PC-3 (cell line): ENCODE results near the gene SUSD4. TPM values are rescaled to one million over a fixed set of nuclear protein-coding genes. Genes with fewer than 3 reads are reported as not detected.
"Not testable (repeated sequence)": the region's sequence is repeated elsewhere in the genome, so short reads cannot be mapped to it uniquely, and the experiment has no call there.

Experiments
- ATAC-seq: fragments of 200-7000 bp; cut with Tn5 transposase; 2 replicates; pipeline ENCODE4 v1.9.1; 2020; ENCODE audit warnings: mild to moderate bottlenecking, moderate library complexity
- BruUV-seq: library from RNA; stranded (reverse); fragments of 400-500 nt; replicated peaks from 2 replicates; lab custom pipeline; 2021; lab: Mats Ljungman, UMichigan
- CTCF ChIA-PET: fragments of 300-600 bp; sonication (Branson Sonifier 250); formaldehyde crosslinking; loops from one replicate; lab custom pipeline; 2022; ENCODE audit warnings: antibody characterized with exemption; lab: Charles Lee
- POLR2A ChIA-PET: fragments of 300-600 bp; sonication (Branson Sonifier 250); formaldehyde crosslinking; loops from one replicate; lab custom pipeline; 2022; ENCODE audit warnings: antibody characterized with exemption; ENCODE audit not compliant: unreplicated experiment; lab: Charles Lee
- DNase-seq: peaks from one replicate; pipeline ENCODE4 v3.0.0-alpha.2; 2015
- H2AFZ ChIP-seq: fragments of 300-600 bp; sonication (generic); 2 replicates; pipeline ENCODE4 v1.6.0; 2016; ENCODE audit warnings: antibody characterized with exemption, low read length
- H3F3A ChIP-seq: fragments of 300-600 bp; sonication (generic); one replicate; pipeline ENCODE4 v1.6.0; 2017; ENCODE audit warnings: antibody characterized with exemption, low read length, control low read depth, mild to moderate bottlenecking; ENCODE audit not compliant: unreplicated experiment
- H3K27ac ChIP-seq: fragments of 300-600 bp; sonication (generic); 2 replicates; pipeline ENCODE4 v1.5.1; 2016; ENCODE audit warnings: mild to moderate bottlenecking, low read length
- H3K27me3 ChIP-seq: fragments of 300-600 bp; sonication (generic); 2 replicates; pipeline ENCODE4 v1.6.1; 2016; ENCODE audit warnings: low read length, mixed read lengths
- H3K36me3 ChIP-seq: fragments of 300-600 bp; sonication (generic); 2 replicates; pipeline ENCODE4 v1.6.1; 2016; ENCODE audit warnings: low read depth, mixed run types, low read length, mixed read lengths
- H3K4me1 ChIP-seq: fragments of 300-600 bp; sonication (generic); 2 replicates; pipeline ENCODE4 v1.5.1; 2016; ENCODE audit warnings: low read length; ENCODE audit not compliant: insufficient read depth
- H3K4me2 ChIP-seq: fragments of 300-600 bp; sonication (generic); 2 replicates; pipeline ENCODE4 v1.6.0; 2016; ENCODE audit warnings: low read length
- H3K4me3 ChIP-seq: fragments of 300-600 bp; sonication (generic); 2 replicates; pipeline ENCODE4 v1.5.1; 2016; ENCODE audit warnings: mild to moderate bottlenecking, low read length, mixed read lengths
- H3K79me2 ChIP-seq: fragments of 300-600 bp; sonication (generic); 2 replicates; pipeline ENCODE4 v1.6.1; 2017; ENCODE audit warnings: low read length, mixed read lengths
- H3K9ac ChIP-seq: fragments of 300-600 bp; sonication (generic); 2 replicates; pipeline ENCODE4 v1.6.0; 2016; ENCODE audit warnings: mild to moderate bottlenecking, low read length
- H3K9me2 ChIP-seq: fragments of 300-600 bp; sonication (generic); replicated peaks from 2 replicates; pipeline ENCODE4 v1.6.1; 2016; ENCODE audit warnings: mixed run types, low read length, mixed read lengths
- H3K9me3 ChIP-seq: fragments of 300-600 bp; sonication (generic); 2 replicates; pipeline ENCODE4 v1.6.1; 2016; ENCODE audit warnings: low read length, mixed read lengths
- H4K20me1 ChIP-seq: fragments of 300-600 bp; sonication (generic); 2 replicates; pipeline ENCODE4 v1.6.1; 2016; ENCODE audit warnings: low read length, mixed read lengths
- CTCF ChIP-seq: fragments of 300-600 bp; sonication (generic); conservative IDR thresholded peaks from 2 replicates; pipeline ENCODE4 v1.5.1; 2017; ENCODE audit warnings: antibody characterized with exemption, low read depth, mild to moderate bottlenecking, low read length
- EZH2 ChIP-seq: fragments of 300-600 bp; sonication (generic); IDR thresholded peaks from one replicate; pipeline ENCODE4 v1.6.1; 2017; ENCODE audit warnings: antibody characterized with exemption, mild to moderate bottlenecking, low read length; ENCODE audit not compliant: unreplicated experiment
- EZH2phosphoT487 ChIP-seq: fragments of 300-600 bp; sonication (generic); IDR thresholded peaks from 2 replicates; pipeline ENCODE4 v1.6.1; 2018; ENCODE audit warnings: mild to moderate bottlenecking, antibody characterized with exemption, low read length, borderline replicate concordance
- intact Hi-C: fragments of 100-400 bp; cut with micrococcal nuclease; formaldehyde crosslinking; loops from 2 replicates; pipeline ENCODE4 v1.9.0; 2023
- total RNA-seq: library from RNA; depleted of rRNA; stranded (reverse); fragments of >200 nt; gene quantifications from 2 replicates; pipeline ENCODE4 v1.2.3, GENCODE V29; 2014

SUSD4 gene
- total RNA-seq, 1 experiment from 2014 or later: 5.2 TPM

- Histone ChIP-seq H3K27ac (no peak overlapping the region), H3K9ac (no peak overlapping the region), H3F3A (no peaks in the 10 kb centered on the region), H4K20me1 (no peaks in the 10 kb centered on the region), H3K4me2 (0 out of 2 replicates have a peak overlapping the region, but pooled peaks have one; percentile 2), H3K36me3 (no peaks in the 10 kb centered on the region), H3K79me2 (no peaks in the 10 kb centered on the region), H2AFZ (no peak overlapping the region), H3K9me3 (no peaks in the 10 kb centered on the region), H3K9me2 (no peaks in the 10 kb centered on the region), H3K4me1 (peaks cover 15% of the 10 kb centered on the region), H3K4me3 (no peak overlapping the region), H3K27me3 (peaks cover 12% of the 10 kb centered on the region)
- TF ChIP-seq EZH2phosphoT487: no peak
- no peak for TF ChIP-seq EZH2
- no peak for TF ChIP-seq CTCF
- intact Hi-C loops: no loop called here
- POLR2A ChIA-PET: no interaction called here
- no TSS peak for BruUV-seq
- CTCF ChIA-PET: no interaction called here
- peak; percentile 73 for ATAC-seq
- DNase-seq: peak; percentile 78
These were observed 38.2 kb upstream of the SUSD4 start for GRCh38 chr1:223401873-223402789.

- H3K4me1 ChIP-seq: peaks cover 15% of the 10 kb centered on the region
- intact Hi-C loops, DNase-seq, H3K4me2 ChIP-seq, H3K9me2 ChIP-seq, H3K9me3 ChIP-seq, H3K79me2 ChIP-seq, H3K27me3 ChIP-seq, H2AFZ ChIP-seq, POLR2A ChIA-PET, ATAC-seq, H3K27ac ChIP-seq, H3K9ac ChIP-seq, H3K36me3 ChIP-seq, H3K4me3 ChIP-seq, H4K20me1 ChIP-seq, H3F3A ChIP-seq, BruUV-seq, CTCF ChIA-PET: not testable (repeated sequence)
These were observed 35.4 kb upstream of the SUSD4 start for GRCh38 chr1:223399393-223399792.

- CTCF ChIA-PET: no interaction called here
- no peaks in the 10 kb centered on the region for H3K9me3 ChIP-seq
These were observed 30.7 kb upstream of the SUSD4 start for GRCh38 chr1:223394706-223395105.

More at GRCh38 chr1:223394706-223395105, 30.7 kb upstream of the SUSD4 start:
- Histone ChIP-seq H3K9me2 (no peaks in the 10 kb centered on the region), H3K79me2 (no peaks in the 10 kb centered on the region), H3K4me2 (no peak overlapping the region), H3K36me3 (no peaks in the 10 kb centered on the region), H3K4me3 (no peak overlapping the region), H3K9ac (no peak overlapping the region), H3F3A (no peaks in the 10 kb centered on the region), H3K27ac (no peak overlapping the region), H4K20me1 (no peaks in the 10 kb centered on the region), H2AFZ (no peak overlapping the region), H3K27me3 (peaks cover 44% of the 10 kb centered on the region), H3K4me1 (peaks cover 7% of the 10 kb centered on the region; the same call in 1 of the 2 replicates)
- DNase-seq (no peak), ATAC-seq (no peak)
- no TSS peak for BruUV-seq
- intact Hi-C loops: no loop called here
- TF ChIP-seq EZH2 (no peak), EZH2phosphoT487 (no peak), CTCF (no peak)
- POLR2A ChIA-PET: no interaction called here
